ENCODE results near the gene RSPRY1. TPM values are rescaled to one million over a fixed set of nuclear protein-coding genes. Genes with fewer than 3 reads are reported as not detected.

Gene RSPRY1
- polyA plus RNA-seq, 2 of the 4 experiments (the other 2 are of a cell fraction), result 32.2 to 50.0 TPM

- FAIRE-seq (no peak), ATAC-seq (no peak), DNase-seq (ENCODE audit: low read depth in 1 of 2, low spot score in 1 of 2) (no peak)
- WGBS (ENCODE audit: missing lambda C conversion rate), result 86% methylated on average over 10 of the region's 14 CpGs
- Histone ChIP-seq H3K4me1 (no peaks in the 10 kb centered on the region), H3K9me3 (no peaks in the 10 kb centered on the region), H3K4me3 (no peak overlapping the region), H3K4me2 (no peak overlapping the region), H3K27ac (no peak overlapping the region)
- POLR2A ChIA-PET, result no interaction called here
- TF ChIP-seq SMC3 (IDR thresholded peaks at IDR 0.05), result no peak
- TF ChIP-seq CTCF (IDR thresholded peaks at IDR 0.05), result no peak
- no peak for TF ChIP-seq ZC3H11A (IDR thresholded peaks at IDR 0.05)
- no peak for TF ChIP-seq CHD4 (IDR thresholded peaks at IDR 0.05; ENCODE audit: borderline replicate concordance)
- TF ChIP-seq FOSB (CRISPR knock-in tag; IDR thresholded peaks at IDR 0.05), result no peak
- no peak for TF ChIP-seq JUN (IDR thresholded peaks at IDR 0.05)
- TF ChIP-seq PBX3 (IDR thresholded peaks at IDR 0.05), result no peak
- no peak for TF ChIP-seq TFCP2L1 (CRISPR knock-in tag; IDR thresholded peaks at IDR 0.05)
- no peak for TF ChIP-seq HMGXB4 (CRISPR knock-in tag; IDR thresholded peaks at IDR 0.05; ENCODE audit: borderline replicate concordance)
- no peak for TF ChIP-seq PHF8 (IDR thresholded peaks at IDR 0.05; ENCODE audit: borderline replicate concordance, low read depth)
- CTCF ChIA-PET, result interaction anchor here (0.9 to 4.6 kb wide), 5 partner anchors 9 to 273 kb away, joined by 3 to 18 read pairs (median 4); partner anchors contain the start of gene CPNE2
Observed at GRCh38 chr16:57143149-57143921, 42.8 kb upstream of the RSPRY1 start.

GRCh38 chr16:57144027-57144426, 42.1 kb upstream of the RSPRY1 start:
- WGBS (ENCODE audit: missing lambda C conversion rate), result 91% methylated on average over 1 of the region's 2 CpGs

GRCh38 chr16:57145046-57146021, 40.8 kb upstream of the RSPRY1 start:
- Histone ChIP-seq H3K27ac (no peak overlapping the region), H3K9me3 (no peaks in the 10 kb centered on the region), H3K4me1 (no peaks in the 10 kb centered on the region), H3K4me2 (no peak overlapping the region), H3K4me3 (no peak overlapping the region)
- ATAC-seq (no peak; a peak in 1 of 6 replicates), FAIRE-seq (no peak), DNase-seq (ENCODE audit: low read depth in 1 of 2, low spot score in 1 of 2) (no peak)
- CTCF ChIA-PET, result interaction anchor here (0.7 to 1.0 kb wide), 2 partner anchors 26 to 79 kb away, joined by 3 read pairs; no protein-coding TSS in a partner anchor
- POLR2A ChIA-PET, result no interaction called here
- 84% methylated on average over 11 of the region's 14 CpGs for WGBS (ENCODE audit: missing lambda C conversion rate)
- TF ChIP-seq SREBF2 (IDR thresholded peaks at IDR 0.05) (no peak), ESRRA (IDR thresholded peaks at IDR 0.05; ENCODE audit: borderline replicate concordance, low read length) (no peak), CTCF (IDR thresholded peaks at IDR 0.05) (no peak), TP53 (CRISPR knock-in tag; IDR thresholded peaks at IDR 0.05) (no peak), MYC (IDR thresholded peaks at IDR 0.05; ENCODE audit: borderline replicate concordance, low read length) (no peak), NFE2L2 (conservative IDR thresholded peaks at IDR 0.05; ENCODE audit: low read length) (no peak)

More at GRCh38 chr16:57144027-57144426, 42.1 kb upstream of the RSPRY1 start:
- no peak overlapping the region for H3K27ac ChIP-seq
- no peak for FAIRE-seq
- TF ChIP-seq HDAC2 (IDR thresholded peaks at IDR 0.05) (no peak), SREBF2 (IDR thresholded peaks at IDR 0.05) (no peak)
- ATAC-seq, result no peak
- no peaks in the 10 kb centered on the region for H3K9me3 ChIP-seq
- no peak overlapping the region for H3K4me2 ChIP-seq
- H3K4me3 ChIP-seq, result no peak overlapping the region
- no peaks in the 10 kb centered on the region for H3K4me1 ChIP-seq
- ChIA-PET CTCF (interaction anchor here (1.1 to 4.6 kb wide), 4 partner anchors 9 to 59 kb away, joined by 4 to 18 read pairs (median 8); partner anchors contain the start of gene CPNE2), POLR2A (no interaction called here)
- no peak for DNase-seq (ENCODE audit: low read depth in 1 of 2, low spot score in 1 of 2)
